SHP77 treated with DMSO at 0.1 percent for 48 hours (cell line): ENCODE data around the gene HNMT.
"Not testable (repeated sequence)": the region's sequence is repeated elsewhere in the genome, so short reads cannot be mapped to it uniquely, and the experiment has no call there.

Experiments used
- DNase-seq: peaks from one replicate; lab custom pipeline; 2025; lab: John Stamatoyannopoulos, UW

The HNMT gene

DNA sequence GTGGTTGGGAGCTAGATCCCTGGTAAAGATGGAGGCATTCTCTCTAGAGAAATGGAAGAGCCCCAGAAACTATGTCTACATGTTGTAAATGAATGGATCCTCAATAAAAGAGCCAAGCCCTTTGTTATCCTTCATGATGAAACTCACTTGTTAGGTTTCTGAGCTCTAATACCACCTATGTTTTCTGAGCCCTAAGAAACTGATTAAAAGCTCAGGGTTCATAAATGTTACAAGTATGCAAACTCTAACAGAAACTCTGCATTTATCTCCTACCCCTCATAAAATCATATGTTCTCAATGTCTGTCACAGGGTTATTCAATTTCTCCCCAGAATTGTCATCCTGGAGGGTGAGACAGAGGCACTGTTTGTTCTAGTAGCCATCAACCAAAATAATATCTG, 18.0 kb upstream of the HNMT start:
- no peak for DNase-seq

- no peak for DNase-seq
Observed at GRCh38 chr2:137947032-137947727, 17.1 kb upstream of the HNMT start.

DNA sequence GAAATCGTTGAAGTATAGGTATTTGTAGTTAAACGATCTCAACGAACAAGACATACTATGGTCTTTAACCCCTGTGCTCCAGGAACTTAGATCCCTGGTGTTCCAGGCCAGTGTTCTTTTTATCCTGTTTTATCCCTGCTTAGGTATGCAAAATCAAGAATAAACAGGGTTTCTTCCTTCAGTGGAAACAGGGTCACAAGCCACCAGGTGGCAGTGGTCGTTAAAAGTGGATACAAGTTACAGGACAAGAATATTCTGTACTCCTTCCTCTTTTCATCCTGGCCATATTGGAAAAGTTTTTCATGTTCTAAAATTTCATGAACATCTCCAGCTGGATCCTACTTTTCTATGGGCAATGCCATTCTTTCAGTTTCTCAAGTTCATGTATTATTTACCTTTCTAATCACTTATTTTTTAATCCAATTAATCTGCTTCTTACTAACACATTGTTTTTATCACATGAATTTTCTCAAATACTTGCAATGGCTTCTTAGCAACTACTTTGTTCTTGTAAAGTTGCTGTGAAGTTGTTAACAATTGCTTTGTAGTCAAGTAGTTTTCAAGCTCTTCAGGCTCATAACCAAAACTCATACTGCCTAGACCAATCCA, 16.4 kb upstream of the HNMT start:
- DNase-seq = no peak

DNA sequence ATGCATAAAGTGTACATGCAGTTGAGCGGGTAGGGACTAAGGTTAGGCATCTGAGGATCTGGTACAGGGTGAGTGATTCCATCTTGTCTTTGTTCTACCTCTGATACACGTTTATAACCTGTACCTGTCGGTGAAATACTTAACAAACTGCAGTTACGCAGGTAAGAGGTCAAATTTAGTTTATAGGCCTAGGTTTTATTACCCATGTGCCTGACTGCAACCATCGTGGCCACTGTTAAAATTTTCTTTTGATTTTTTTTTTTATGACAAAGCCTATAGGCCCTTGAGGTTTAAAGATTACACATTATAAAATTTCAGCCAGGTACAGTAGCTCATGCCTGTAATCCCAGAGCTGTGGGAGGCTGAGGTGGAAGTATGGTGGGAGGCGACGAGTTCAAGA, 15.4 kb upstream of the HNMT start:
- DNase-seq = no peak

DNA sequence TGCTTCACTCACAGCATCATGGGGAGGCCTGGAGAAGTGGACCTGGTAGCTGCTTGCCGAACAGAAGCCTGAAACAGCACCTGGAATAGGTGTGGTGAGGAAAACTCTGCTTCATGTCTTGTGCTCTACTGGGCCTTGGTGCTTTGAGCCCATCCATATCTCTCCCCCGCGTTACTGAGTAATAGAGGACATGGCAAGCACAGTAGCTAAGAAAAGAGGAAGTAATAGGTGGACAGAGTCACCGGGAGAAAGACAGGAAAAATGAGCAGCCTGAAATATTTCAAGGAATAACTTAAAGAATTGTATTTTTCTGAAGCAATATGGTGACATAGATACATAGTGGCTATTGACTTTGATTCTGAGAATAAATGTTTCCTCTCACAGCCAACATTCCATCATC, 14.0 kb upstream of the HNMT start:
- no peak for DNase-seq

DNA sequence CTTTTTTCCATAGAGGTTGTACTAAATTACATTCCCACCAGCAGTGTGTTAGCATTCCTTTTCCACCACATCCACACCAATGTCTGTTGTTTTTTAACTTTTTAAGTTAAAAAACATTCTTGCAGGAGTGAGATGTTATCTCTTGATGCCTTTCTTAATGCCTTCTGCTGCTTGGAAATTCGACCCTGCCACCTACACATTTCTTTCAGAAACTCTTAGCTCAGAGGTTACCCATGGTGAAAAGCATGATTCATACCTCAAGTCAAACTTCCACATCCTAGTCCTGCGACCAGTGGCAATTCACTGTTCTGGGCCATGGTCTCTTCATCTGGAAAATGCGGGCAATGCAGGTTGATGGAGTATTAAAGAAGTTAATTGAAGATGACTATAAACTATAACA, 12.7 kb upstream of the HNMT start:
- no peak for DNase-seq

DNA sequence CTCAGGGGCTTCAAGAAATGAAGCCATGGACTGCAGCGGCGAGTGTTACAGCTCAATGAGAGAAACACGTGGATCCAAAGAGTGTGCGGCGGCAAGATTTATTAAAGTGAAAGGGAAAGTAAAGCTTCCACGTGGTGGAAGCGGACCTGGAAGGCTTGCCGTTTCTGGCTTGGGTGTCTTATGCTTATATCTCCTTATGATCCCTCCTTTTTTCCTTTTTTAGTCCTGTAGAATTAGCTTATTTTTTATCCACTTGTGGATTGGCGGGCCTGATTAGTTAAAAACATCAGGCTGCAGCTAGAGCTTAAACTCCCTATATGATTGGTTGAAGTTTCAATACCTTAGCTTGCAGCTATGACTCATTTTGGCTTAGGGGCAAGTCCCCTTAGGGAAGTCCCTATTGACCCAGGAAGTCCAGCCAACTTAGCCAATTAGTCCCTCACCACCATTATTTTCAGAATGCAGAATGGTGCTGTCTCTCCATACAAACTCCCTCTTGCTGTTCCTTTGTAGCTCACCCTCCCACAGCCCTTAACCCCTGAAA, 11.6 kb upstream of the HNMT start:
- no peak for DNase-seq

DNA sequence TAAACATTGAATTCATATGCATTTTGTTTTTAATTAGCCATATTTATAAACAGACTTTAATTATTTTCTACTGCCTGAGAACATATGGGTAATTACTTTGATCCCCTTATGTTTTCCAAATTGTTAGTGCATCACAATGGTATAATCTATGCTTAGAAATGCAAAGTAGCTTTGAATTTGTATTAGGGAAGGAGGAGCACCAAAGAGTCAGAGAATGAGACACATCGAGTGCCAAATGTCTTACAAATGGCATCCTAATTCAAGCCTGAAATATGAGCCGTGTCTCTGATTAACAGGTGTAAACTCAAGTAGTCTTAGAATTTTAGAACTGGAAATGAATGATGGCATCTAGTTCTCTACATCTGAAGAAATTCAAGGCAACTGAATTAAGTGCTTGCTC, 8.7 kb upstream of the HNMT start:
- DNase-seq = no peak

DNA sequence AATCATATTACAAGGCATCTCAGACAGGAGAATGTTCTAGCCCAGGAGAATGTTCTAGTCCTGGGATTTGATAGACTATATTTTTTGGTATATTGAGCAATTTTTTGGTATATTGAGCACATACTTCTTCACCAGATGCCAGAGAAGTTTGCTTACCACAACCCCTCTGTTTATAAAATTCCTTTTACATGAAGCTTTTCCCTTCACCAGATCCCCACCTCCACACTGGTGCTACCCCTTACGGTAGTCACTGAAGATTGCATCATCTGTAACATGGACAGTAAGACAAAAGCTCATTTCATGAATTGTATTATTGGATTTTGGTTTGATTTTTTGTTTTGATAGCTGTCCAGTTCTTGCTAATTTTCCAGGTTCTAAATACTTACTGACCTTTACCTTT, 7.2 kb upstream of the HNMT start:
- DNase-seq = no peak

GRCh38 chr2:137959166-137959565, 5.1 kb upstream of the HNMT start:
- no peak for DNase-seq

GRCh38 chr2:137960223-137960622, 4.0 kb upstream of the HNMT start:
- no peak for DNase-seq

- no peak for DNase-seq
Observed at GRCh38 chr2:137961602-137962001, 2.7 kb upstream of the HNMT start.

GRCh38 chr2:137963535-137964065, 673 bp upstream of the HNMT start:
- no peak for DNase-seq

GRCh38 chr2:137964859-137965459, 686 bp downstream of the HNMT start:
- DNase-seq = no peak

DNA sequence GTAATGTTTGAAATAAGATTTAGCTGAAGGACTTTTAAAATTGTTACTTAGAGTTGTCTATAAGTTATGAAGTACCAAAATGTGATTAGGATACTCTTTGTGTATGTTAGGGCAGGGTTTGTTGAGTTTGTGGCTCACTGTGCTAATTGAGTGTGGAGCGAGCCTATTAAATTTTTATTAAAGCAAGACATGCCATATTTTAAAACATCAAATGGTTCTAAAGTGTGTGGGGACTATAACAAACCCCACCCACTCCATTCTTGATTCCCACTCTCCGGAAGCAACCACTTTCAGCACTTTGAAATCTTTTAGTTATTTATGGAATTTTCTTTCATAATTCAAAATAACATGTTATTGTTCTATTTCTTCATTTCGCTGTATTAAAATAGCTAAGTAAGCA, 1.8 kb downstream of the HNMT start:
- no peak for DNase-seq

DNA sequence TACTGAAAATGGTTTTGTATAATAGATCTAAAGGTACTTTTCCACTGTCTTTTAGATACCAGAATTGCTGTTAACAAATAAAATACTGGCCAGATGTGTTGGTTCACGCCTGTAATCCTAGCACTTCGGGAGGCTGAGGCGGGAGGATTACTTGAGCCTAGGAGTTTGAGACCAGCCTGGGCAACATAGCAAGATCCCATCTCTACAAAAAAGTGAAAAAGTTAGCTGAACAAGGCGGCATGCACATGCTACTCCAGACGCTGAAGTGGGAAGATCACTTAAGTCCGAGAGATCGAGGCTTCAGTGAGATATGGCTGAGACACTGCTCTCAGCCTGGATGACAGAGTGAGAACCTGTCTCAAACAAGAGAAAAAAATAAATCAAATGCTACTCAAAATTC, 2.8 kb downstream of the HNMT start:
- no peak for DNase-seq

DNA sequence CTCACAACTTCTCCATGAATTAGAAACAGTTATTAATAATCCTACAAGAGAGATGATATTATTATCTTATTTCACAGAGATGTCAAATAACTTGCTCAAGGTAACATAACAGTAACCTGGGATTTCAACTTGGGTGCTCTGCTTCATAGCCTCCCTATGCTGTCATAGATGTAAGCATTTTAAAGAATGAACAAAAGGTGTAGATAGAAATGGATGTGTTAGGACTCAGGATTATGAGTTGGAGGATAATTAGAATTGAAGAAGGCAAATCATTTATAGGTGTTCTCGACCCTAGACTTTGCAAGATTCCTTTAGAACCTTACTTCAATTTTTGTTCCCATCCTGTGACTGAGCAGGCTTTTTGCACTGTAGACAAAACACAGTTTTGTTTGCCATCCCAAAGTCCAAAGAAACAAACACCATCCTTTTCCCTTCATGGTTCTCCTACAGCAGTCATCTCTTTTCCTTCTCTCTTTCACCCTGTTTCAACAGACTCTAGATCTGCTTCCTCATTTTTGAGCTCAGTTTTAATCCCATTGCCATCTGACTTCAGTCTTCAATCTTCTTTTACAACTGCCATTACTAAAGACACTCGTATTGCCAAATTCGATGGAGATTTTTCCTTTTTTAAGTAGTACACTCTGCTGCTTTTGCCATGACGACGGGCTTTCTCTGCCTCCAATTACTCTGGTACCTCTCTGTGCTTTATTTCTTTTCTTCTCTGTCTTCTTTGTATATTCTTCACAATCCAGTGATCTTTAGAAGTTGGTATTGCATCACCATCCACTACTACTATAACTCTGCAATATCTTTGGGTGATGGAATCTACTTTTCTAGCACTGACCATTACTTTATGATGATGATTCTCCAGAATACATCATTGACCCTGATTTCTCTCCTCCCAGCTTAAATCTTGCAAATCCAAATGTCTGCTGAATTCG, 4.5 kb downstream of the HNMT start:
- DNase-seq = no peak

GRCh38 chr2:137969418-137969765, 5.1 kb downstream of the HNMT start:
- no peak for DNase-seq

DNA sequence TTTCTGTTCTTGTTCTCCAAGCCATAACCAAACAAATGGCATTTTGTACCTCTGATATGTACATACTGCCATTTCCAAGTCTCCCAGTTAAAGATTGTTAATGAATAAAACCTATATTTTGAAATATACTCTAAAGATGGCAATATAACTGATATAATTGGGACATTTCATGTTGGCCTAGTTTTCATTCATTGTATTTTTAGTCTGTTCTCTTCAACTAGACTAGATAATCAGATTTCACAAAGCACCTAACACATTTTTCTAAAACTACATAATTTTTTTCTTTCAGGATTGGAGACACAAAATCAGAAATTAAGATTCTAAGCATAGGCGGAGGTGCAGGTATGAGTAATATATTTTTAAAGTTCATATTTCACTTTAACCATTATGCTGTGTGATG, 5.6 kb downstream of the HNMT start:
- DNase-seq = no peak

DNA sequence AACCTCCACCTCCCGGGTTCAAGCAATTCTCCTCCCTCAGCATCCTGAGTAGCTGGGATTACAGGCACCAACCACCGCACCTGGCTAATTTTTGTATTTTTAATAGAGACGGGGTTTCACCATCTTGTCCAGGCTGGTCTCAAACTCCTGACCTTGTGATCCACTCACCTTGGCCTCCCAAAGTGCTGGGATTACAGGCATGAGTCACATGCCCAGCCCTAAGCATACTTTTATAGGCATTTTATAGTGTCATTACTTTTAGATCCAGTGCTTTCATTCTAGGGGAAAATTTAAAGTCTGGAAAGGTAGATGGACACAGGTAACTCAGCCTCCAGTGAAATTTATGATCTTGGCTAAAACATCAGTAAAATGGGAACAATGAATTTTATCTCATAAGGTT, 7.0 kb downstream of the HNMT start:
- not testable (repeated sequence) for DNase-seq

- DNase-seq = no peak
Observed at GRCh38 chr2:137973280-137973679, 9.0 kb downstream of the HNMT start.
